SU-DHL-6 (cell line): Measurements from ENCODE around the gene KCNIP2.

Experiments
- H2AFZ ChIP-seq: fragments of 200-600 bp; sonication (generic); 2 replicates; pipeline ENCODE4 v1.6.1; 2014; ENCODE audit warnings: low read depth, mild to moderate bottlenecking, moderate library complexity, mixed read lengths, antibody characterized with exemption, low read length; ENCODE audit not compliant: severe bottlenecking
- H3F3A ChIP-seq: fragments of 200-600 bp; shearing (Covaris generic); 2 replicates; pipeline ENCODE4 v1.6.0; 2016; ENCODE audit warnings: antibody characterized with exemption, mild to moderate bottlenecking; ENCODE audit not compliant: insufficient read depth
- H3K27ac ChIP-seq: fragments of 200-600 bp; sonication (generic); 2 replicates; pipeline ENCODE4 v1.5.1; 2016; ENCODE audit warnings: low read depth, mild to moderate bottlenecking, low read length, moderate library complexity, mixed read lengths
- H3K27me3 ChIP-seq: fragments of 200-600 bp; sonication (generic), shearing (Covaris generic); 2 replicates; pipeline ENCODE4 v1.6.0; 2014; ENCODE audit warnings: mild to moderate bottlenecking, low read length
- H3K36me3 ChIP-seq: fragments of 200-600 bp; sonication (generic); 2 replicates; pipeline ENCODE4 v1.6.1; 2014; ENCODE audit warnings: mild to moderate bottlenecking, low read length, mixed read lengths
- H3K4me2 ChIP-seq: fragments of 300-600, 200-600 bp; shearing (Covaris generic), sonication (generic); 2 replicates; pipeline ENCODE4 v1.6.0; 2014; ENCODE audit warnings: low read length, low read depth, mild to moderate bottlenecking; ENCODE audit not compliant: poor library complexity, severe bottlenecking
- H3K4me3 ChIP-seq: fragments of 200-600 bp; sonication (generic); 2 replicates; pipeline ENCODE4 v1.5.1; 2014; ENCODE audit warnings: antibody characterized with exemption, low read length, mild to moderate bottlenecking, mixed read lengths; ENCODE audit not compliant: insufficient read depth, poor library complexity, severe bottlenecking
- H3K79me2 ChIP-seq: fragments of 200-600 bp; sonication (generic); 2 replicates; pipeline ENCODE4 v1.6.1; 2014; ENCODE audit warnings: mild to moderate bottlenecking, low read length, moderate library complexity; ENCODE audit not compliant: insufficient read depth
- H3K9ac ChIP-seq: fragments of 200-600 bp; sonication (generic); 2 replicates; pipeline ENCODE4 v1.7.0; 2014; ENCODE audit warnings: mild to moderate bottlenecking, low read length
- H3K9me2 ChIP-seq: fragments of 200-600 bp; sonication (generic); replicated peaks from 2 replicates; pipeline ENCODE4 v1.6.1; 2014; ENCODE audit warnings: low read length; ENCODE audit not compliant: insufficient read depth
- H3K9me3 ChIP-seq: fragments of 200-600 bp; sonication (generic); 2 replicates; pipeline ENCODE4 v1.6.1; 2014; ENCODE audit warnings: low read length, mixed read lengths; ENCODE audit not compliant: insufficient read depth
- H4K20me1 ChIP-seq: fragments of 200-600 bp; sonication (generic); 2 replicates; pipeline ENCODE4 v1.6.1; 2014; ENCODE audit warnings: low read depth, mild to moderate bottlenecking, antibody characterized with exemption, low read length, moderate library complexity, mixed read lengths
- EZH2phosphoT487 ChIP-seq: fragments of 200-600 bp; sonication (generic), shearing (Covaris generic); conservative IDR thresholded peaks from 2 replicates; pipeline ENCODE4 v1.6.1; 2018; ENCODE audit warnings: mild to moderate bottlenecking, antibody characterized with exemption, low read length, moderate library complexity, mixed read lengths
- TF ChIP-seq, protein P1 (sequence below): fragments of 200-600 bp; sonication (generic); IDR thresholded peaks from one replicate; pipeline ENCODE4 v1.5.1; 2017; ENCODE audit warnings: antibody characterized with exemption, mild to moderate bottlenecking, low read length, moderate library complexity; ENCODE audit not compliant: insufficient read depth, poor library complexity, severe bottlenecking

The KCNIP2 gene

DNA sequence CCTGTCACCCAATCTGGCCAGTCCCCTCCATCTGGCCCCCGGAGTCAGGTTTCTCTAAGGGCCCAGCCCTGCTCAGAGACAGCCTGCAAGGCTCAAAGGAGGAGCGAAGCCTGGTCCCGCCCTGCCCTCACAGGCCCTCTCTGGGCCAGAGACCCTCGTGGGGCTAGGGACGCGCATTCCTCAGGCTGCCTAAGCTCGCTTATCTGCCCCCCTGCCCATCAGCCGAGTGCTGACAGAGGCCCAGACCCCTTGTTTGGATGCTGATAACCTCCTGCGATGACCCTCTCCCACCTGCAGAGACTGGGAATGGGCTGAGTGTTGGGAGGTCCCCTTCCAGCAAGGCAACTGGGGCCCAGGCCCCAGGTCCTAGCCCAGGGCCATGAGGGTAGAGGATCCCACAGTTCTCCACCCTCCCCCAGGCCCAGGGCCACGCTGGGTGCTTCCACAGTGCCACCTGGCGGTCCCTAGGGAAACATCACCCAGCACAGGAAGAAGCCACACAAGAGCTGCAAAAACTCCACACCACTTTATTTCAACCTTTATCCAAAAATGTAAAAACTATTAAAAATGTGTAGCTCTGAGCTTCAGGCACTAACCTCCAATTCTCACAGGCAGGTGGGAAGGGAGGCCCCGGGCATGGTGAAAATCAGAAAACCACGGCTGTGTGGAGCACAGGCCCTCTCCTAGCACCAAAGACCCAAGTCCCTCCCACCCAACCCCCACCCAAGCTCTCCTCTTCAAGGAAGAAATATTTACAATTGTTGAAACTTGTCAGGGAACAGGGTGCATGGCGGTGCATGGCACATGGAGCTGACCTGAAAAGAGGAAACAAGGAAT is 62.6 kb downstream of the KCNIP2 start:
- H3K4me2 ChIP-seq, result peak overlapping the region; percentile 79
- H3K9me2 ChIP-seq, result no peaks in the 10 kb centered on the region
- no peaks in the 10 kb centered on the region for H3K36me3 ChIP-seq
- H3F3A ChIP-seq, result peaks cover 25% of the 10 kb centered on the region
- no peaks in the 10 kb centered on the region for H3K9me3 ChIP-seq
- H3K4me3 ChIP-seq, result no peak overlapping the region
- no peak for TF ChIP-seq EZH2phosphoT487
- TF ChIP-seq, protein P1, sequence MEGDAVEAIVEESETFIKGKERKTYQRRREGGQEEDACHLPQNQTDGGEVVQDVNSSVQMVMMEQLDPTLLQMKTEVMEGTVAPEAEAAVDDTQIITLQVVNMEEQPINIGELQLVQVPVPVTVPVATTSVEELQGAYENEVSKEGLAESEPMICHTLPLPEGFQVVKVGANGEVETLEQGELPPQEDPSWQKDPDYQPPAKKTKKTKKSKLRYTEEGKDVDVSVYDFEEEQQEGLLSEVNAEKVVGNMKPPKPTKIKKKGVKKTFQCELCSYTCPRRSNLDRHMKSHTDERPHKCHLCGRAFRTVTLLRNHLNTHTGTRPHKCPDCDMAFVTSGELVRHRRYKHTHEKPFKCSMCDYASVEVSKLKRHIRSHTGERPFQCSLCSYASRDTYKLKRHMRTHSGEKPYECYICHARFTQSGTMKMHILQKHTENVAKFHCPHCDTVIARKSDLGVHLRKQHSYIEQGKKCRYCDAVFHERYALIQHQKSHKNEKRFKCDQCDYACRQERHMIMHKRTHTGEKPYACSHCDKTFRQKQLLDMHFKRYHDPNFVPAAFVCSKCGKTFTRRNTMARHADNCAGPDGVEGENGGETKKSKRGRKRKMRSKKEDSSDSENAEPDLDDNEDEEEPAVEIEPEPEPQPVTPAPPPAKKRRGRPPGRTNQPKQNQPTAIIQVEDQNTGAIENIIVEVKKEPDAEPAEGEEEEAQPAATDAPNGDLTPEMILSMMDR, result peak; percentile 78
- no peak overlapping the region for H2AFZ ChIP-seq
- H3K9ac ChIP-seq, result no peak overlapping the region
- no peak overlapping the region for H3K27ac ChIP-seq
- no peaks in the 10 kb centered on the region; the same call in 1 of the 2 replicates for H3K79me2 ChIP-seq
- no peaks in the 10 kb centered on the region for H3K27me3 ChIP-seq
- no peaks in the 10 kb centered on the region; the same call in 1 of the 2 replicates for H4K20me1 ChIP-seq

- Histone ChIP-seq H3K4me3 (no peak overlapping the region), H3K9me2 (no peaks in the 10 kb centered on the region), H3K36me3 (no peaks in the 10 kb centered on the region), H2AFZ (no peak overlapping the region), H3K4me2 (peak overlapping the region; percentile 44), H3F3A (peaks cover 17% of the 10 kb centered on the region), H3K27ac (no peak overlapping the region), H3K9ac (no peak overlapping the region), H3K27me3 (no peaks in the 10 kb centered on the region), H3K9me3 (no peaks in the 10 kb centered on the region), H3K79me2 (no peaks in the 10 kb centered on the region; the same call in 1 of the 2 replicates), H4K20me1 (no peaks in the 10 kb centered on the region; the same call in 1 of the 2 replicates)
- TF ChIP-seq EZH2phosphoT487, result no peak
- TF ChIP-seq, protein P1, result no peak
Measured at GRCh38 chr10:101780187-101780817, 63.3 kb downstream of the KCNIP2 start.

GRCh38 chr10:101779544-101780186 is 63.9 kb downstream of the KCNIP2 start:
- Histone ChIP-seq H3K27me3 (no peaks in the 10 kb centered on the region), H2AFZ (no peak overlapping the region), H3K27ac (no peak overlapping the region), H3K79me2 (no peaks in the 10 kb centered on the region; the same call in 1 of the 2 replicates), H3F3A (peaks cover 11% of the 10 kb centered on the region), H3K9ac (no peak overlapping the region; the same call in 1 of the 2 replicates), H3K4me2 (peak overlapping the region; percentile 44), H3K36me3 (no peaks in the 10 kb centered on the region), H3K9me2 (no peaks in the 10 kb centered on the region), H3K9me3 (no peaks in the 10 kb centered on the region), H4K20me1 (no peaks in the 10 kb centered on the region; the same call in 1 of the 2 replicates), H3K4me3 (no peak overlapping the region)
- no peak for TF ChIP-seq EZH2phosphoT487
- TF ChIP-seq, protein P1, result peak; percentile 48
